Measurements from ENCODE around the gene FAM13B. TPM values are rescaled to one million over a fixed set of nuclear protein-coding genes. Genes with fewer than 3 reads are reported as not detected.
"Not testable (repeated sequence)": the region's sequence is repeated elsewhere in the genome, so short reads cannot be mapped to it uniquely, and the experiment has no call there.

The FAM13B gene
- total RNA-seq, 2 experiments from 2014 or later, result 33.1 to 36.7 TPM

DNA sequence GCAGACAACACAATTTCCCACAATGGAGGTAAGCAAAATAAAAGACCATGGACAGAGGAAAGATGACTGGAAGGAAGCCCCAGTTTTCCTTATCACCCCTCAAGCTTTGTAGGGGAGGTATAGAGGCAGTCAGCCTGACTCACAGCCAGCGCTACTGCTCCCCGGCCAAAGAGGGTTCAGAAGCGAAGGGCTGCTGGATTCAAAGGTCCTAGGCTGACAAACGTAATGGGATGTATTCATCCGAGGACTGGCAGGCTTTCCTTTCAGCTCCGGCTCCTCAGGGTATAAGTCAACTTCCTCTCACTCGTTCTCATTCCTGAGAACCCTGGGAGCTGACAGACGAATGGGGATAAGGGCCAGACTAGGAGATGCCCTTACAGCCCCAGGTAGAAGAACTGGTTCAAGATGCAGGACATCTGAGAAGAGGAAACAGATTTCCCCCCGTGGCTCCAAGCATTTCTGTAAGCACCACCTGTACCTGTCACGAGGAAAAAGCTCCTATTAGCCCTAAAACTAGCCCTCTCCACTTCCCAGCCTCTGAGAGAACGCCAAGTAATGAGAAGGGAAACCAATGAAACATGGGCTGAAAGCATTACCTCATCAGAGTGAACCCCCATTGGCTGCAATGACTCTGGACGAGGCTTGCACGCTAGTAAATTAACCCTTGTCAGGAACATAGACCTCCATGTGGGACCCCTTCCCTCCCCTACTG, 22.1 kb upstream of the FAM13B start:
- POLR2A ChIA-PET, result no interaction called here
- H3K9me3 Mint-ChIP-seq, result no peaks in the 10 kb centered on the region
- no peaks in the 10 kb centered on the region for H3K4me1 Mint-ChIP-seq (ENCODE audit: low read depth)
- TF ChIP-seq, protein P1, sequence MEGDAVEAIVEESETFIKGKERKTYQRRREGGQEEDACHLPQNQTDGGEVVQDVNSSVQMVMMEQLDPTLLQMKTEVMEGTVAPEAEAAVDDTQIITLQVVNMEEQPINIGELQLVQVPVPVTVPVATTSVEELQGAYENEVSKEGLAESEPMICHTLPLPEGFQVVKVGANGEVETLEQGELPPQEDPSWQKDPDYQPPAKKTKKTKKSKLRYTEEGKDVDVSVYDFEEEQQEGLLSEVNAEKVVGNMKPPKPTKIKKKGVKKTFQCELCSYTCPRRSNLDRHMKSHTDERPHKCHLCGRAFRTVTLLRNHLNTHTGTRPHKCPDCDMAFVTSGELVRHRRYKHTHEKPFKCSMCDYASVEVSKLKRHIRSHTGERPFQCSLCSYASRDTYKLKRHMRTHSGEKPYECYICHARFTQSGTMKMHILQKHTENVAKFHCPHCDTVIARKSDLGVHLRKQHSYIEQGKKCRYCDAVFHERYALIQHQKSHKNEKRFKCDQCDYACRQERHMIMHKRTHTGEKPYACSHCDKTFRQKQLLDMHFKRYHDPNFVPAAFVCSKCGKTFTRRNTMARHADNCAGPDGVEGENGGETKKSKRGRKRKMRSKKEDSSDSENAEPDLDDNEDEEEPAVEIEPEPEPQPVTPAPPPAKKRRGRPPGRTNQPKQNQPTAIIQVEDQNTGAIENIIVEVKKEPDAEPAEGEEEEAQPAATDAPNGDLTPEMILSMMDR (IDR thresholded peaks at IDR 0.05), result no peak
- H3K4me3 ChIP-seq (ENCODE audit: low read length), result no peak overlapping the region
- no peak for ATAC-seq (ENCODE audit: poor library complexity)
- H3K36me3 ChIP-seq (ENCODE audit: insufficient read depth, low read length), result no peaks in the 10 kb centered on the region
- CTCF ChIA-PET, result interaction anchor here (1.0 kb wide), 1 partner anchor 14 kb away, joined by 3 read pairs; no protein-coding TSS in a partner anchor
- intact Hi-C loops (cut with DNase I, micrococcal nuclease), result no loop called here
- DNase-seq, result no peak
- H3K4me1 ChIP-seq (ENCODE audit: insufficient read depth, low read length), result no peaks in the 10 kb centered on the region
- no peak overlapping the region for H3K27ac Mint-ChIP-seq
- H3K27me3 Mint-ChIP-seq, result no peaks in the 10 kb centered on the region
- H3K4me3 Mint-ChIP-seq, result no peak overlapping the region
- H3K9me3 ChIP-seq (ENCODE audit: control insufficient read depth in 1 of 2, insufficient read depth in 1 of 2, low read length in 2 of 2), result no peaks in the 10 kb centered on the region
- H3K27me3 ChIP-seq (ENCODE audit: control insufficient read depth in 1 of 2, insufficient read depth in 2 of 2, low read length in 2 of 2), result no peaks in the 10 kb centered on the region
- H3K27ac ChIP-seq (ENCODE audit: low read depth in 1 of 2, low read length in 2 of 2), result no peak overlapping the region
- no peaks in the 10 kb centered on the region for H3K36me3 Mint-ChIP-seq (ENCODE audit: low read depth)

DNA sequence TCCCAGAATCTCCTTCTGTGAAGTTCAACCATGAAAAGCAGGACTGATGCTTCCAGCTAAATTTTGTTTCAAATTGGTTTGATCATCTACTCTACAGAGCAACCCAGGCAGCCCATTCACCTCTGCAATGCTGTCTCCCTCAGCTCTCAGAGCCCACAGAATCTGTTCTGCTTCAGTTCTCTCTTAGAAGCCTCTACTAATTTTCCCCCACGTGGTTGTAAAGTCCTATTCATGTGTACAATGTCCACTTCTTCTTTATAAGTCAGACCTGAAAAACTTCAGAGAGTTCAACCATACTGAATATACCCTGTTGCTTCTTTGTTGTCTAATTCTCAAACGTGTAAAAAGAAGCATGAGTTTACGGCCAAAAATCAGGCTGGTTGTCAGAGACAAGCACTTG, 21.3 kb upstream of the FAM13B start:
- Histone ChIP-seq H3K27me3 (ENCODE audit: control insufficient read depth in 1 of 2, insufficient read depth in 2 of 2, low read length in 2 of 2) (no peaks in the 10 kb centered on the region), H3K27ac (ENCODE audit: low read depth in 1 of 2, low read length in 2 of 2) (no peak overlapping the region), H3K36me3 (ENCODE audit: insufficient read depth, low read length) (no peaks in the 10 kb centered on the region), H3K4me1 (ENCODE audit: insufficient read depth, low read length) (no peaks in the 10 kb centered on the region), H3K4me3 (ENCODE audit: low read length) (no peak overlapping the region), H3K9me3 (ENCODE audit: control insufficient read depth in 1 of 2, insufficient read depth in 1 of 2, low read length in 2 of 2) (no peaks in the 10 kb centered on the region)
- H3K27me3 Mint-ChIP-seq, result no peaks in the 10 kb centered on the region
- no peak overlapping the region for H3K4me3 Mint-ChIP-seq
- H3K27ac Mint-ChIP-seq, result no peak overlapping the region
- ChIA-PET CTCF (no interaction called here), POLR2A (no interaction called here)
- intact Hi-C loops (cut with DNase I, micrococcal nuclease), result no loop called here
- TF ChIP-seq, protein P1 (IDR thresholded peaks at IDR 0.05), result no peak
- ATAC-seq (ENCODE audit: poor library complexity), result no peak
- H3K36me3 Mint-ChIP-seq (ENCODE audit: low read depth), result no peaks in the 10 kb centered on the region
- H3K4me1 Mint-ChIP-seq (ENCODE audit: low read depth), result no peaks in the 10 kb centered on the region
- DNase-seq, result no peak
- H3K9me3 Mint-ChIP-seq, result no peaks in the 10 kb centered on the region

DNA sequence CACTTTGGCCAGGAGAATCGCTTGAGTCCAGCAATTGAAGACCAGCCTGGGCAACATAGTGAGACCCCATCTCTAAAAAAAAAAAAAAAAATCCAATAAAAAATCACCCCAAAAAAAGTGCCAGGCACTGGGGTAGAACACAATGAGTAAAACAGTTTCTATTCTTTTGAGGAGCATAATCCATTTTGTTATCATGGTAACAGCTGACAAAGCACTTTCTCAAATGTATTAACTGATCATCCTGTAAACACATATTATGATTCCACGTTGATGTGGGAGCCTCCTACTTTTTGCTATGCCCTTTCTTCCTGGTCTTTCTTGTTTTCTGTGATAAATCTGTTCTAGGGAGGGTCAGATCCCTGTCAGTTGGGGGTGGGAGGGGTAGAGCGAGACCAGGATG, 20.7 kb upstream of the FAM13B start:
- H3K4me3 Mint-ChIP-seq, result no peak overlapping the region
- TF ChIP-seq, protein P1 (IDR thresholded peaks at IDR 0.05), result no peak
- no peak overlapping the region for H3K27ac Mint-ChIP-seq

DNA sequence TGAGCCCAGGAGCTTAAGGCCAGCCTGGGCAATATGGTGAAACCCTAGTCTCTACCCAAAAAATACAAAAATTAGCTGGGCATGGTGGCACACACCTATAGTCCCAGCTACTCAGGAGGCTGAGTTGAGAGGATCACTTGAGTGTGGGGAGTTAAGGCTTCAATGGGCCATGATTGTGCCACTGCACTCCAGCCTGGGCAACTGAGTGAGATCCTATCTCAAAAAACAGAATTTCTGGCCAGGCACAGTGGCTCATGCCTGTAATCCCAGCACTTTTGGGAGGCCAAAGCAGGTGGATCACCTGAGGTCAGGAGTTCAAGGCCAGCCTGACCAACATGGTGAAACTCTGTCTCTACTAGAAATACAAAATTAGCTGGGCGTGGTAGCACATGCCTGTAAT, 19.8 kb upstream of the FAM13B start:
- H3K4me3 Mint-ChIP-seq; H3K4me3 ChIP-seq (ENCODE audit: low read length); CTCF ChIA-PET; H3K9me3 Mint-ChIP-seq; H3K9me3 ChIP-seq (ENCODE audit: control insufficient read depth in 1 of 2, insufficient read depth in 1 of 2, low read length in 2 of 2); DNase-seq; H3K36me3 Mint-ChIP-seq (ENCODE audit: low read depth); H3K27ac ChIP-seq (ENCODE audit: low read depth in 1 of 2, low read length in 2 of 2); H3K27me3 ChIP-seq (ENCODE audit: control insufficient read depth in 1 of 2, insufficient read depth in 2 of 2, low read length in 2 of 2); H3K27ac Mint-ChIP-seq; H3K4me1 ChIP-seq (ENCODE audit: insufficient read depth, low read length); H3K36me3 ChIP-seq (ENCODE audit: insufficient read depth, low read length); ATAC-seq (ENCODE audit: poor library complexity); H3K27me3 Mint-ChIP-seq; H3K4me1 Mint-ChIP-seq (ENCODE audit: low read depth); intact Hi-C loops (cut with DNase I, micrococcal nuclease); POLR2A ChIA-PET: not testable (repeated sequence)

More for the DNA sequence above, 20.7 kb upstream of the FAM13B start:
- Mint-ChIP-seq H3K27me3 (no peaks in the 10 kb centered on the region), H3K36me3 (ENCODE audit: low read depth) (no peaks in the 10 kb centered on the region), H3K4me1 (ENCODE audit: low read depth) (no peaks in the 10 kb centered on the region), H3K9me3 (no peaks in the 10 kb centered on the region)
- POLR2A ChIA-PET, result no interaction called here
- H3K36me3 ChIP-seq (ENCODE audit: insufficient read depth, low read length), result no peaks in the 10 kb centered on the region
- ATAC-seq (ENCODE audit: poor library complexity) (no peak), DNase-seq (no peak)
- H3K27ac ChIP-seq (ENCODE audit: low read depth in 1 of 2, low read length in 2 of 2), result no peak overlapping the region
- H3K4me3 ChIP-seq (ENCODE audit: low read length), result no peak overlapping the region
- intact Hi-C loops (cut with DNase I, micrococcal nuclease), result no loop called here
- no peaks in the 10 kb centered on the region for H3K4me1 ChIP-seq (ENCODE audit: insufficient read depth, low read length)
- CTCF ChIA-PET, result no interaction called here
- no peaks in the 10 kb centered on the region for H3K9me3 ChIP-seq (ENCODE audit: control insufficient read depth in 1 of 2, insufficient read depth in 1 of 2, low read length in 2 of 2)
- H3K27me3 ChIP-seq (ENCODE audit: control insufficient read depth in 1 of 2, insufficient read depth in 2 of 2, low read length in 2 of 2), result no peaks in the 10 kb centered on the region
